A549 (cell line): ENCODE results near the gene CDKN2D. TPM values are rescaled to one million over a fixed set of nuclear protein-coding genes. Genes with fewer than 3 reads are reported as not detected.
A peak's percentile ranks its signal among the peaks of the same experiment; 100 is the strongest.

ENCODE experiments used
- ATAC-seq, 2 experiments: fragments of 200-7000 bp in 1 of 2; fragments of >200 bp in 1 of 2; cut with Nextera tagmentation in 1 of 2; cut with Tn5 transposase in 1 of 2; 3 replicates each; pipeline versions ENCODE4 v1.8.0 to v1.9.1; 2018 to 2020; ENCODE audit warnings: mild to moderate bottlenecking in 1 of 2, moderate library complexity in 1 of 2
- CTCF ChIA-PET: fragments of 300-600 bp; sonication (Branson Sonifier 250); formaldehyde crosslinking; extraction: SDS; loops from one replicate; lab custom pipeline; 2021; ENCODE audit warnings: antibody characterized with exemption, inconsistent platforms; lab: Yijun Ruan, JAX
- POLR2A ChIA-PET: fragments of 350-600 bp; formaldehyde crosslinking; extraction: SDS; loops from one replicate; lab custom pipeline; 2021; ENCODE audit warnings: antibody characterized with exemption, inconsistent platforms; lab: Yijun Ruan, JAX
- DNase-seq, 2 experiments: peaks; one replicate each; pipeline versions ENCODE4 v3.0.0 to v3.0.0-alpha.2; 2011 to 2016; ENCODE audit warnings: low read depth in 1 of 2, low spot score in 1 of 2
- FAIRE-seq: peaks from 2 replicates; lab custom pipeline; 2011; peaks lifted over from hg19 to GRCh38; lab: Jason Lieb, UNC
- H3K27ac ChIP-seq, 2 experiments: fragments of >200 bp; sonication (Bioruptor Twin); formaldehyde crosslinking; 3 replicates each; pipeline ENCODE4 v1.5.1; 2016 to 2017
- H3K4me1 ChIP-seq: fragments of >200 bp; sonication (Bioruptor Twin); formaldehyde crosslinking; 3 replicates; pipeline ENCODE4 v1.6.1; 2016
- H3K4me2 ChIP-seq: fragments of >200 bp; sonication (Bioruptor Twin); formaldehyde crosslinking; 3 replicates; pipeline ENCODE4 v1.6.1; 2016
- H3K4me3 ChIP-seq: fragments of >200 bp; sonication (Bioruptor Twin); formaldehyde crosslinking; 3 replicates; pipeline ENCODE4 v1.5.1; 2016
- H3K9me3 ChIP-seq: fragments of >200 bp; sonication (Bioruptor Twin); formaldehyde crosslinking; 3 replicates; pipeline ENCODE4 v1.6.1; 2016
- CBX2 ChIP-seq: fragments of 200-600 bp; sonication (generic); IDR thresholded peaks from 2 replicates; pipeline ENCODE4 v1.6.1; 2016; ENCODE audit warnings: low read depth, mild to moderate bottlenecking, borderline replicate concordance
- CHD2 ChIP-seq: fragments of 150-350 bp; IDR thresholded peaks from 2 replicates; pipeline ENCODE4 v1.6.1; 2014; ENCODE audit warnings: low read length; ENCODE audit not compliant: partially characterized antibody
- CHD4 ChIP-seq: fragments of 200-600 bp; sonication (generic); IDR thresholded peaks from 2 replicates; pipeline ENCODE4 v1.6.1; 2016; ENCODE audit warnings: antibody characterized with exemption, mild to moderate bottlenecking, borderline replicate concordance
- EHF ChIP-seq: fragments of 250-450 bp; sonication (Bioruptor Pico); IDR thresholded peaks from 2 replicates; pipeline ENCODE4 v1.5.0; 2020; ENCODE audit warnings: mild to moderate bottlenecking
- EHMT2 ChIP-seq: fragments of 200-600 bp; sonication (generic); IDR thresholded peaks from 2 replicates; pipeline ENCODE4 v1.6.1; 2016; ENCODE audit warnings: antibody characterized with exemption, low read depth, mild to moderate bottlenecking, moderate library complexity
- EP300 ChIP-seq, 2 experiments: fragments of >200 bp; sonication (Bioruptor Twin); formaldehyde crosslinking; IDR thresholded peaks; 2 replicates in 1 of 2; 3 replicates in 1 of 2; pipeline ENCODE4 v1.6.1; 2016 to 2017
- ESRRA ChIP-seq: fragments of 150-350 bp; IDR thresholded peaks from 2 replicates; pipeline ENCODE4 v1.6.1; 2014; ENCODE audit warnings: mild to moderate bottlenecking, low read length, borderline replicate concordance
- FOSL2 ChIP-seq, 2 experiments: fragments of 450-650 bp in 1 of 2; fragments of >200 bp in 1 of 2; sonication (Bioruptor Twin) in 1 of 2; formaldehyde crosslinking; IDR thresholded peaks; 2 replicates each; pipeline versions ENCODE4 v1.5.0 to v1.6.1; 2016 to 2020; ENCODE audit warnings: mild to moderate bottlenecking in 1 of 2, moderate library complexity in 1 of 2
- HDAC2 ChIP-seq: fragments of 200-600 bp; sonication (generic); IDR thresholded peaks from 2 replicates; pipeline ENCODE4 v1.6.1; 2016
- HOXB5 ChIP-seq: fragments of 250-450 bp; sonication (Bioruptor Pico); IDR thresholded peaks from 2 replicates; pipeline ENCODE4 v1.5.0; 2020; ENCODE audit warnings: mild to moderate bottlenecking, moderate library complexity
- MAFK ChIP-seq: fragments of 450-650 bp; IDR thresholded peaks from 2 replicates; pipeline ENCODE4 v1.6.1; 2014; ENCODE audit not compliant: partially characterized antibody
- MAX ChIP-seq: IDR thresholded peaks from 2 replicates; pipeline ENCODE4 v1.6.1; 2012
- MAZ ChIP-seq: fragments of 150-350 bp; IDR thresholded peaks from 2 replicates; pipeline ENCODE4 v1.6.1; 2014; ENCODE audit warnings: antibody characterized with exemption, low read depth, low read length, borderline replicate concordance
- MYC ChIP-seq: IDR thresholded peaks from 2 replicates; pipeline ENCODE4 v1.6.1; 2012; ENCODE audit warnings: mild to moderate bottlenecking, inconsistent platforms, low read length, improper control_type of control experiment, borderline replicate concordance
- NFE2L2 ChIP-seq: fragments of 150-350 bp; conservative IDR thresholded peaks from 2 replicates; pipeline ENCODE4 v1.6.1; 2014; ENCODE audit warnings: low read length
- NR3C1 ChIP-seq: fragments of >200 bp; sonication (Bioruptor Twin); formaldehyde crosslinking; IDR thresholded peaks from 3 replicates; pipeline ENCODE4 v1.6.1; 2017
- PHF8 ChIP-seq: fragments of 200-600 bp; sonication (generic); IDR thresholded peaks from 2 replicates; pipeline ENCODE4 v1.6.1; 2016; ENCODE audit warnings: low read depth, mild to moderate bottlenecking, antibody characterized with exemption, moderate library complexity, borderline replicate concordance
- POLR2A ChIP-seq: IDR thresholded peaks from 2 replicates; pipeline ENCODE4 v1.6.1; 2012; ENCODE audit warnings: mild to moderate bottlenecking, low read length
- POLR2AphosphoS2 ChIP-seq: conservative IDR thresholded peaks from 2 replicates; pipeline ENCODE4 v1.6.1; 2012; ENCODE audit warnings: low read length, improper control_type of control experiment, inconsistent platforms
- ZC3H11A ChIP-seq: fragments of 450-650 bp; IDR thresholded peaks from 2 replicates; pipeline ENCODE4 v1.6.1; 2014; ENCODE audit warnings: antibody characterized with exemption, mild to moderate bottlenecking
- WGBS: methylation state at CpG from one replicate; pipeline ENCODE4 v1.1.6; 2017; ENCODE audit errors: missing lambda C conversion rate; 5-methylcytosine and 5-hydroxymethylcytosine counted together
- polyA plus RNA-seq, 4 experiments: library from polyadenylated mRNA; depleted of rRNA in 3 of 4; stranded (reverse); fragments of >200 nt; fragmentation: RNase III in 1 of 4; extraction: RNeasy Plus Mini Kit Qiagen cat#74134 plus additional on column Dnase treatment in 1 of 4; gene quantifications; 2 replicates in 3 of 4; 3 replicates in 1 of 4; pipeline ENCODE4 v1.2.3, GENCODE V29; 2011 to 2017
- TF ChIP-seq, protein P1 (sequence below): IDR thresholded peaks from 2 replicates; pipeline ENCODE4 v1.6.1; 2012; ENCODE audit warnings: low read depth, borderline replicate concordance
- TF ChIP-seq, protein P2 (sequence below): fragments of 250-450 bp; sonication (Bioruptor Pico); IDR thresholded peaks from 2 replicates; pipeline ENCODE4 v1.5.0; 2020; ENCODE audit warnings: low read depth, mild to moderate bottlenecking, moderate library complexity

The CDKN2D gene
- polyA plus RNA-seq, 2 of the 4 experiments (the other 2 are of a cell fraction), result 3.1 to 4.3 TPM

DNA sequence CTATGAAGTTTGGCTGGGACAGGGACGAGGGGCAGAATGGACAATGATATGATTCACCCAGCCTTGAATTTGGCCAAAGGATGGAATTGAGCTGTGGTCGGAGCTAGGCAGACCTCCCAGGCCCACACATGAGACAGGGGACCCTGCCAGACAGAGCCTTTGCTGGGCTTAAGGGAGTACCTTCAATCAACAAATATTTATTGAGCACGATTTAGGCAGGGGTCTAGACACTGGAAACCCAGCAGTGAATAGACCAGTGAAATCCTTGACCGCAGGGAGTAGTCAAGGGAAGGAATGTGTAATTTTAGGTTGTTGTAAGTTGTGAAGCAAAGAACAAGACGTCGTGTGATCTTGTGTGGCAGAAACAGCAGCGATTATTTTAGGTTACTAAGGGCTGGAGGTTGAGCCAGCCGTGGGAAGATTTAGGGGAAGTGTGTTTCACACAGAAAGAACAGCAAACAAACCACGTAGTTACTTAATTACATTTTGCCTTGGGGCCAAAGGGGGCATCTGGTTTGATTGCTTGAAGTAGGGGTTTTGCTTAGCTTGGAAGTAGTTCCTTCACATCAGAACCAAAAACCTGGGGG is 35.2 kb upstream of the CDKN2D start:
- DNase-seq, result no peak

DNA sequence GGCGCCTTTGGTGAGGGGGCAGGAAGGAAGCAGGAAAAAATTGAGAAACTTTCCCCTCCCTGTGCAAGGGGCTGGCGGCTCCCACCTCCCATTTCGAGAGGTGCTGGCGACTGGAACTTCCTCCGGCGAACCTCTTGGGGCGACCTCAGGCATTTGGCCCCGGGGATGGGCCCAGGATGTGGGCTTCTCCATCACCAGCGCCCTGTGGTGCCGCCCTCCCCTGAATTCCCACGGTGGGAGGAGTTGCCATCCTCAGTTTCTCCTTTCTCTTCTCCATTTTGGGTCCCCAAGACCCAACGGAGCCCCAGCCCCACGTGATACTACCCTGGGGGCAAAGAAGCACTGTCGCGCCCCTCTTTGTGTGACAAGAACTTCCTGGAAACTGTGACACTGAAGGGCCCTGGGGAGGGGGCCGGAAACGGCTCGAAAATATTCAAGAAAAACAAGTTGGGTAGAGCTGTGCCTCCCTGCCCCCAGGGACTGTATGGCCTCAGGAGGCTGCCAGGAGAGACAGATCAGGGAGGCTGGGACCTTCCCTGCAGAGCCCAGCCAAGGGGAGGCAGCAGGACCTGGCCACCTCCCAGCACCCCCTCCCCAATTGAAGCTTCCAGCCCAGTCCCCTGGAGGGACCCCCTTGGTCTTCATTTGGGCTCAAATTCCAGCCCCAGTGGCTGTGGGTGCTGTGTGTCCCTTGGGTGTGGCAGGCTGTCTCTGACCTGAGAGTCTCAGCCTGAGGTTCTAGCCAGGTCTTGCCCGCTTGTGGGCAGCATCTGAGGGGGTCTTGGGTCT is 34.5 kb upstream of the CDKN2D start:
- Histone ChIP-seq H3K27ac (peak overlapping the region; percentile 78 to 90), H3K9me3 (no peaks in the 10 kb centered on the region), H3K4me1 (peaks cover 8% of the 10 kb centered on the region), H3K4me3 (peak overlapping the region; percentile 95), H3K4me2 (peak overlapping the region; percentile 99)
- WGBS, result 52% methylated on average over 17 of the region's 19 CpGs
- FAIRE-seq, result no peak
- ChIA-PET CTCF (interaction anchor here (1.2 to 5.7 kb wide), 3 partner anchors 12 to 38 kb away, joined by 3 to 22 read pairs (median 3); no protein-coding TSS in a partner anchor), POLR2A (no interaction called here)
- ATAC-seq, result no peak
- no peak for DNase-seq
- TF ChIP-seq NR3C1 (no peak), ZC3H11A (no peak), MAFK (no peak), EHMT2 (no peak), POLR2A (no peak), POLR2AphosphoS2 (no peak), CBX2 (no peak), CHD4 (no peak), HOXB5 (CRISPR knock-in tag) (no peak), HDAC2 (no peak), PHF8 (no peak), CHD2 (no peak), ESRRA (no peak), MAZ (no peak), MAX (no peak)
- TF ChIP-seq, protein P1, sequence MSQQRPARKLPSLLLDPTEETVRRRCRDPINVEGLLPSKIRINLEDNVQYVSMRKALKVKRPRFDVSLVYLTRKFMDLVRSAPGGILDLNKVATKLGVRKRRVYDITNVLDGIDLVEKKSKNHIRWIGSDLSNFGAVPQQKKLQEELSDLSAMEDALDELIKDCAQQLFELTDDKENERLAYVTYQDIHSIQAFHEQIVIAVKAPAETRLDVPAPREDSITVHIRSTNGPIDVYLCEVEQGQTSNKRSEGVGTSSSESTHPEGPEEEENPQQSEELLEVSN, result no peak

More for the DNA sequence above, 35.2 kb upstream of the CDKN2D start:
- H3K4me1 ChIP-seq, result peaks cover 8% of the 10 kb centered on the region
- peak overlapping the region; percentile 99; the same call in 2 of the 3 replicates for H3K4me2 ChIP-seq
- no peak for TF ChIP-seq HDAC2
- no peak for TF ChIP-seq EP300 (IDR thresholded peaks at IDR 0.05)
- no peak for TF ChIP-seq NFE2L2
- TF ChIP-seq MAZ, result no peak
- TF ChIP-seq MYC, result no peak
- no peak for TF ChIP-seq FOSL2 (IDR thresholded peaks at IDR 0.05)
- TF ChIP-seq FOSL2 (CRISPR knock-in tag; IDR thresholded peaks at IDR 0.05), result no peak
- no peak for TF ChIP-seq EHF (CRISPR knock-in tag)
- TF ChIP-seq, protein P2, sequence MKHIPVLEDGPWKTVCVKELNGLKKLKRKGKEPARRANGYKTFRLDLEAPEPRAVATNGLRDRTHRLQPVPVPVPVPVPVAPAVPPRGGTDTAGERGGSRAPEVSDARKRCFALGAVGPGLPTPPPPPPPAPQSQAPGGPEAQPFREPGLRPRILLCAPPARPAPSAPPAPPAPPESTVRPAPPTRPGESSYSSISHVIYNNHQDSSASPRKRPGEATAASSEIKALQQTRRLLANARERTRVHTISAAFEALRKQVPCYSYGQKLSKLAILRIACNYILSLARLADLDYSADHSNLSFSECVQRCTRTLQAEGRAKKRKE (CRISPR knock-in tag), result no peak
- TF ChIP-seq PHF8, result no peak
- TF ChIP-seq, all 56 proteins: peak for 0
- Histone ChIP-seq H3K9me3 (no peaks in the 10 kb centered on the region), H3K4me3 (no peak overlapping the region), H3K27ac (no peak overlapping the region; a peak in 1 of 6 replicates)
- no peak for FAIRE-seq
- CTCF ChIA-PET, result interaction anchor here (1.2 to 5.7 kb wide), 3 partner anchors 13 to 37 kb away, joined by 3 to 22 read pairs (median 3); no protein-coding TSS in a partner anchor
- 40% methylated on average over 7 of the region's 9 CpGs for WGBS
- ATAC-seq, result peak in 1 of 2 experiments; percentile 13; a peak in 1 of 6 replicates
- POLR2A ChIA-PET, result no interaction called here
